SK-N-SH (cell line): ENCODE measurements around the gene ARHGEF28. TPM values are rescaled to one million over a fixed set of nuclear protein-coding genes. Genes with fewer than 3 reads are reported as not detected.

Experiments used
- CTCF ChIA-PET: fragments of 300-600, 350-600 bp; formaldehyde crosslinking; extraction: SDS; loops from one replicate; lab custom pipeline; 2021; lab: Yijun Ruan, JAX
- POLR2A ChIA-PET: fragments of 350-600 bp; sonication (Branson Sonifier 250); formaldehyde crosslinking; extraction: SDS; loops from one replicate; lab custom pipeline; 2020; ENCODE audit warnings: antibody characterized with exemption, inconsistent platforms; lab: Yijun Ruan, JAX
- DNase-seq: peaks from one replicate; pipeline ENCODE4 v3.0.0; 2012
- H2AFZ ChIP-seq: fragments of 200-600 bp; sonication (generic); 2 replicates; pipeline ENCODE4 v1.8.1; 2016; ENCODE audit warnings: antibody characterized with exemption, mild to moderate bottlenecking, low read depth
- H3F3A ChIP-seq: fragments of 200-600 bp; sonication (generic); replicated peaks from 2 replicates; pipeline ENCODE3; 2016; ENCODE audit warnings: antibody characterized with exemption, mild to moderate bottlenecking; ENCODE audit not compliant: insufficient read depth
- H3K27ac ChIP-seq, 2 experiments: fragments of 200-500 bp in 1 of 2; fragments of 200-600 bp in 1 of 2; sonication (Bioruptor generic) in 1 of 2; sonication (generic), shearing (Covaris generic) in 1 of 2; 2 replicates each; pipeline versions ENCODE4 v1.5.1 to v1.6.1; 2014 to 2016; ENCODE audit warnings: low read depth in 2 of 2, inconsistent platforms in 1 of 2, low read length in 1 of 2, mild to moderate bottlenecking in 1 of 2, mixed read lengths in 1 of 2
- H3K27me3 ChIP-seq: fragments of 200-600 bp; sonication (generic), shearing (Covaris generic); 2 replicates; pipeline ENCODE4 v1.6.1; 2016; ENCODE audit warnings: mixed run types; ENCODE audit not compliant: insufficient read depth
- H3K36me3 ChIP-seq, 2 experiments: fragments of 200-500 bp in 1 of 2; fragments of 200-600 bp in 1 of 2; sonication (Bioruptor generic) in 1 of 2; sonication (generic) in 1 of 2; replicated peaks in 1 of 2; 2 replicates each; pipeline versions ENCODE3 to v1.5.1; 2014 to 2016; ENCODE audit warnings: low read length in 1 of 2, mild to moderate bottlenecking in 1 of 2; ENCODE audit not compliant: insufficient read depth in 2 of 2, control insufficient read depth in 1 of 2
- H3K4me1 ChIP-seq, 2 experiments: fragments of 200-500 bp in 1 of 2; fragments of 200-600 bp in 1 of 2; sonication (Bioruptor generic) in 1 of 2; sonication (generic), shearing (Covaris generic) in 1 of 2; 2 replicates each; pipeline versions ENCODE4 v1.5.1 to v1.6.1; 2014 to 2016; ENCODE audit warnings: low read depth in 1 of 2, low read length in 1 of 2, mixed run types in 1 of 2; ENCODE audit not compliant: insufficient read depth in 2 of 2, control insufficient read depth in 1 of 2
- H3K4me2 ChIP-seq: fragments of 200-600 bp; sonication (generic), shearing (Covaris generic); 2 replicates; pipeline ENCODE4 v1.6.1; 2017; ENCODE audit warnings: mixed run types
- H3K4me3 ChIP-seq, 2 experiments: fragments of 200-500 bp in 1 of 2; fragments of 200-600 bp in 1 of 2; sonication (Bioruptor generic) in 1 of 2; sonication (generic), shearing (Covaris generic) in 1 of 2; 2 replicates each; pipeline versions ENCODE4 v1.5.1 to v1.8.1; 2014 to 2016; ENCODE audit warnings: low read depth in 2 of 2, inconsistent platforms in 1 of 2, low read length in 1 of 2, mild to moderate bottlenecking in 1 of 2, mixed read lengths in 1 of 2, moderate library complexity in 1 of 2
- H3K79me2 ChIP-seq: fragments of 200-600 bp; sonication (generic); 2 replicates; pipeline ENCODE4 v1.8.1; 2017; ENCODE audit warnings: mild to moderate bottlenecking; ENCODE audit not compliant: insufficient read depth
- H3K9ac ChIP-seq: fragments of 200-600 bp; sonication (generic); 2 replicates; pipeline ENCODE4 v1.6.1; 2017; ENCODE audit warnings: mixed run types
- H3K9me2 ChIP-seq: fragments of 200-600 bp; sonication (generic); 2 replicates; pipeline ENCODE4 v1.6.1; 2017; ENCODE audit warnings: mixed run types
- H3K9me3 ChIP-seq: fragments of 200-600 bp; sonication (generic); 2 replicates; pipeline ENCODE4 v1.6.1; 2017; ENCODE audit warnings: mixed run types, mild to moderate bottlenecking, moderate library complexity
- H4K20me1 ChIP-seq: fragments of 200-600 bp; sonication (generic); 2 replicates; pipeline ENCODE4 v1.6.1; 2017; ENCODE audit warnings: mild to moderate bottlenecking, mixed run types; ENCODE audit not compliant: insufficient read depth
- EZH2phosphoT487 ChIP-seq: fragments of 200-600 bp; sonication (generic); IDR thresholded peaks from 2 replicates; pipeline ENCODE4 v1.6.1; 2017; ENCODE audit warnings: low read depth, mixed run types, mild to moderate bottlenecking, antibody characterized with exemption, moderate library complexity, borderline replicate concordance
- FOSL2 ChIP-seq: IDR thresholded peaks from 2 replicates; pipeline ENCODE4 v1.4.0; 2012; ENCODE audit warnings: low read depth, mild to moderate bottlenecking, moderate library complexity, borderline replicate concordance
- FOXJ3 ChIP-seq: sonication (generic); formaldehyde crosslinking; IDR thresholded peaks from 2 replicates; pipeline ENCODE4 v1.5.1; 2020; ENCODE audit warnings: mild to moderate bottlenecking, missing genetic modification reagents
- FOXM1 ChIP-seq: IDR thresholded peaks from 2 replicates; pipeline ENCODE4 v1.4.0; 2012; ENCODE audit warnings: low read depth, mild to moderate bottlenecking
- MEF2A ChIP-seq: IDR thresholded peaks from 2 replicates; pipeline ENCODE4 v1.4.0; 2012; ENCODE audit warnings: low read depth, borderline replicate concordance
- NRF1 ChIP-seq: IDR thresholded peaks from 2 replicates; pipeline ENCODE4 v1.6.1; 2012; ENCODE audit warnings: low read depth, mild to moderate bottlenecking, low read length
- POLR2AphosphoS5 ChIP-seq: IDR thresholded peaks from 2 replicates; pipeline ENCODE4 v1.6.1; 2012; ENCODE audit warnings: low read depth, low read length
- RCOR1 ChIP-seq: fragments of 150-350 bp; IDR thresholded peaks from 2 replicates; pipeline ENCODE4 v1.6.1; 2017; ENCODE audit warnings: antibody characterized with exemption, low read length
- REST ChIP-seq: IDR thresholded peaks from 2 replicates; pipeline ENCODE4 v1.6.1; 2012; ENCODE audit warnings: mild to moderate bottlenecking, low read depth, low read length, moderate library complexity
- RXRA ChIP-seq: IDR thresholded peaks from 2 replicates; pipeline ENCODE4 v1.4.0; 2012; ENCODE audit warnings: low read depth, mild to moderate bottlenecking, borderline replicate concordance
- SIN3A ChIP-seq: IDR thresholded peaks from 2 replicates; pipeline ENCODE4 v1.6.1; 2012; ENCODE audit warnings: low read depth, mild to moderate bottlenecking, low read length, moderate library complexity, borderline replicate concordance
- SMC3 ChIP-seq: IDR thresholded peaks from 2 replicates; pipeline ENCODE4 v1.6.1; 2012; ENCODE audit warnings: low read depth, low read length, improper control_type of control experiment
- TEAD4 ChIP-seq: IDR thresholded peaks from 2 replicates; pipeline ENCODE4 v1.4.0; 2012; ENCODE audit warnings: mild to moderate bottlenecking, borderline replicate concordance; ENCODE audit not compliant: insufficient read depth
- USF2 ChIP-seq: fragments of 150-350 bp; IDR thresholded peaks from 2 replicates; pipeline ENCODE4 v1.6.1; 2017; ENCODE audit warnings: antibody characterized with exemption, low read length, low read depth, borderline replicate concordance
- WGBS: methylation state at CpG from one replicate; pipeline ENCODE4 v1.1.6; 2017; ENCODE audit warnings: low lambda C conversion rate; 5-methylcytosine and 5-hydroxymethylcytosine counted together
- polyA plus RNA-seq, 3 experiments: library from polyadenylated mRNA; depleted of rRNA; stranded (reverse); fragments of >200 nt; gene quantifications; 2 replicates each; pipeline ENCODE4 v1.2.3, GENCODE V29; 2012
- TF ChIP-seq, protein P1 (sequence below): fragments of 150-350 bp; IDR thresholded peaks from 2 replicates; pipeline ENCODE4 v1.6.1; 2016; ENCODE audit warnings: mild to moderate bottlenecking, low read depth, low read length
- TF ChIP-seq, protein P2 (sequence below): fragments of 200-600 bp; sonication (generic); IDR thresholded peaks from 2 replicates; pipeline ENCODE4 v1.6.1; 2017; ENCODE audit warnings: antibody characterized with exemption, mild to moderate bottlenecking, moderate library complexity

The ARHGEF28 gene
- polyA plus RNA-seq, 1 of the 3 experiments (the other 2 are of a cell fraction) = 4.2 TPM

- Histone ChIP-seq H4K20me1 (no peaks in the 10 kb centered on the region), H3K27ac (no peak overlapping the region), H3K27me3 (no peaks in the 10 kb centered on the region), H3K9me3 (no peaks in the 10 kb centered on the region), H3K4me3 (no peak overlapping the region), H2AFZ (no peak overlapping the region), H3K9ac (no peak overlapping the region), H3F3A (no peaks in the 10 kb centered on the region), H3K9me2 (no peaks in the 10 kb centered on the region), H3K4me1 (no peaks in the 10 kb centered on the region; a peak in 2 of 4 replicates), H3K4me2 (no peak overlapping the region), H3K36me3 (no peaks in the 10 kb centered on the region), H3K79me2 (no peaks in the 10 kb centered on the region; the same call in 1 of the 2 replicates)
- POLR2A ChIA-PET = no interaction called here
- TF ChIP-seq MEF2A (no peak), USF2 (no peak), FOXJ3 (CRISPR knock-in tag) (no peak), EZH2phosphoT487 (no peak), NRF1 (no peak), REST (no peak), FOXM1 (no peak), SMC3 (no peak), TEAD4 (no peak), SIN3A (no peak), FOSL2 (no peak), RCOR1 (no peak), RXRA (no peak), POLR2AphosphoS5 (no peak)
- TF ChIP-seq, protein P1, sequence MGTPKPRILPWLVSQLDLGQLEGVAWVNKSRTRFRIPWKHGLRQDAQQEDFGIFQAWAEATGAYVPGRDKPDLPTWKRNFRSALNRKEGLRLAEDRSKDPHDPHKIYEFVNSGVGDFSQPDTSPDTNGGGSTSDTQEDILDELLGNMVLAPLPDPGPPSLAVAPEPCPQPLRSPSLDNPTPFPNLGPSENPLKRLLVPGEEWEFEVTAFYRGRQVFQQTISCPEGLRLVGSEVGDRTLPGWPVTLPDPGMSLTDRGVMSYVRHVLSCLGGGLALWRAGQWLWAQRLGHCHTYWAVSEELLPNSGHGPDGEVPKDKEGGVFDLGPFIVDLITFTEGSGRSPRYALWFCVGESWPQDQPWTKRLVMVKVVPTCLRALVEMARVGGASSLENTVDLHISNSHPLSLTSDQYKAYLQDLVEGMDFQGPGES = no peak
- TF ChIP-seq, protein P2, sequence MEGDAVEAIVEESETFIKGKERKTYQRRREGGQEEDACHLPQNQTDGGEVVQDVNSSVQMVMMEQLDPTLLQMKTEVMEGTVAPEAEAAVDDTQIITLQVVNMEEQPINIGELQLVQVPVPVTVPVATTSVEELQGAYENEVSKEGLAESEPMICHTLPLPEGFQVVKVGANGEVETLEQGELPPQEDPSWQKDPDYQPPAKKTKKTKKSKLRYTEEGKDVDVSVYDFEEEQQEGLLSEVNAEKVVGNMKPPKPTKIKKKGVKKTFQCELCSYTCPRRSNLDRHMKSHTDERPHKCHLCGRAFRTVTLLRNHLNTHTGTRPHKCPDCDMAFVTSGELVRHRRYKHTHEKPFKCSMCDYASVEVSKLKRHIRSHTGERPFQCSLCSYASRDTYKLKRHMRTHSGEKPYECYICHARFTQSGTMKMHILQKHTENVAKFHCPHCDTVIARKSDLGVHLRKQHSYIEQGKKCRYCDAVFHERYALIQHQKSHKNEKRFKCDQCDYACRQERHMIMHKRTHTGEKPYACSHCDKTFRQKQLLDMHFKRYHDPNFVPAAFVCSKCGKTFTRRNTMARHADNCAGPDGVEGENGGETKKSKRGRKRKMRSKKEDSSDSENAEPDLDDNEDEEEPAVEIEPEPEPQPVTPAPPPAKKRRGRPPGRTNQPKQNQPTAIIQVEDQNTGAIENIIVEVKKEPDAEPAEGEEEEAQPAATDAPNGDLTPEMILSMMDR = no peak
- CTCF ChIA-PET = interaction anchor here (0.6 to 1.1 kb wide), 3 partner anchors 11 to 127 kb away, joined by 3 read pairs; no protein-coding TSS in a partner anchor
- no peak for DNase-seq
- 88% methylated on average over 3 of the region's 3 CpGs for WGBS
Observed at GRCh38 chr5:73718762-73719161, 92.8 kb downstream of the ARHGEF28 start.
